BLaER1 treated with 17β-estradiol and CSF1 and Interleukin-3, amounts not matched to agents 10 nM and 100 nM (cell line): Measurements from ENCODE around the gene RCAN2.

ENCODE experiments used
- H3K27ac ChIP-seq, 11 experiments: shearing (Covaris generic); formaldehyde crosslinking; 2 replicates each; pipeline ENCODE4 v1.8.1; 2022
- H3K27me3 ChIP-seq, 11 experiments: shearing (Covaris generic); formaldehyde crosslinking; 2 replicates each; pipeline ENCODE4 v1.8.1; 2022
- H3K36me3 ChIP-seq, 11 experiments: shearing (Covaris generic); formaldehyde crosslinking; 2 replicates each; pipeline ENCODE4 v1.8.1; 2022
- H3K4me1 ChIP-seq, 10 experiments: shearing (Covaris generic); formaldehyde crosslinking; 2 replicates each; pipeline ENCODE4 v1.8.1; 2022
- H3K4me2 ChIP-seq, 11 experiments: shearing (Covaris generic); formaldehyde crosslinking; 2 replicates each; pipeline ENCODE4 v1.8.1; 2022
- H3K4me3 ChIP-seq, 10 experiments: shearing (Covaris generic); formaldehyde crosslinking; 2 replicates each; pipeline ENCODE4 v1.8.1; 2022
- H3K9ac ChIP-seq, 11 experiments: shearing (Covaris generic); formaldehyde crosslinking; 2 replicates each; pipeline ENCODE4 v1.8.1; 2022
- H3K9me3 ChIP-seq, 11 experiments: shearing (Covaris generic); formaldehyde crosslinking; replicated peaks in 1 of 11; 2 replicates each; pipeline ENCODE4 v1.8.1; 2022
- H4K20me1 ChIP-seq, 11 experiments: shearing (Covaris generic); formaldehyde crosslinking; 2 replicates each; pipeline ENCODE4 v1.8.1; 2022
- Cebpa-rat ChIP-seq, 11 experiments: shearing (Covaris generic); IDR thresholded peaks; 2 replicates each; pipeline ENCODE4 v1.8.1; 2022

The RCAN2 gene

GRCh38 chr6:46421939-46422338 is 69.3 kb downstream of the RCAN2 start:
- H4K20me1 ChIP-seq = no peaks in the 10 kb centered on the region
- TF ChIP-seq Cebpa-rat (IDR thresholded peaks at IDR 0.05) = no peak
- no peak overlapping the region for H3K27ac ChIP-seq
- peak overlapping the region in 1 of 11 experiments; percentile 64; a peak in 1 of 22 replicates for H3K4me2 ChIP-seq
- H3K4me3 ChIP-seq = no peak overlapping the region
- H3K36me3 ChIP-seq = no peaks in the 10 kb centered on the region
- H3K27me3 ChIP-seq = no peaks in the 10 kb centered on the region
- H3K9ac ChIP-seq = no peak overlapping the region
- peaks cover 0 to 21% (median 10%) of the 10 kb centered on the region in 10 experiments; a peak in 11 of 20 replicates for H3K4me1 ChIP-seq
- no peaks in the 10 kb centered on the region for H3K9me3 ChIP-seq

- H3K36me3 ChIP-seq = no peaks in the 10 kb centered on the region
- H3K9me3 ChIP-seq = no peaks in the 10 kb centered on the region
- H3K9ac ChIP-seq = no peak overlapping the region
- H3K4me2 ChIP-seq = peak overlapping the region in 8 of 11 experiments; percentile 24 to 64 (median 42); a peak in 13 of 22 replicates
- no peak overlapping the region for H3K27ac ChIP-seq
- no peaks in the 10 kb centered on the region for H4K20me1 ChIP-seq
- H3K27me3 ChIP-seq = no peaks in the 10 kb centered on the region
- peaks cover 0 to 21% (median 10%) of the 10 kb centered on the region in 10 experiments; a peak in 11 of 20 replicates for H3K4me1 ChIP-seq
- no peak overlapping the region for H3K4me3 ChIP-seq
- peak in 6 of 11 experiments; percentile 24 to 78 (median 62); a peak in 8 of 22 replicates for TF ChIP-seq Cebpa-rat (IDR thresholded peaks at IDR 0.05)
Observed at GRCh38 chr6:46420921-46421638, 70.2 kb downstream of the RCAN2 start.

- Histone ChIP-seq H3K4me2 (no peak overlapping the region), H4K20me1 (no peaks in the 10 kb centered on the region), H3K4me3 (no peak overlapping the region), H3K27me3 (no peaks in the 10 kb centered on the region), H3K4me1 (peaks cover 0 to 21% (median 10%) of the 10 kb centered on the region in 10 experiments; a peak in 11 of 20 replicates), H3K9ac (no peak overlapping the region), H3K36me3 (no peaks in the 10 kb centered on the region), H3K27ac (no peak overlapping the region), H3K9me3 (no peaks in the 10 kb centered on the region)
- TF ChIP-seq Cebpa-rat (IDR thresholded peaks at IDR 0.05) = no peak
Observed at GRCh38 chr6:46419576-46420002, 71.7 kb downstream of the RCAN2 start.

- TF ChIP-seq Cebpa-rat (IDR thresholded peaks at IDR 0.05) = no peak
- Histone ChIP-seq H3K4me2 (no peak overlapping the region), H3K36me3 (no peaks in the 10 kb centered on the region), H3K9ac (no peak overlapping the region), H3K4me1 (peaks cover 0 to 18% (median 0%) of the 10 kb centered on the region in 10 experiments; a peak in 4 of 20 replicates), H3K27ac (no peak overlapping the region), H3K27me3 (no peaks in the 10 kb centered on the region), H4K20me1 (no peaks in the 10 kb centered on the region), H3K9me3 (no peaks in the 10 kb centered on the region), H3K4me3 (no peak overlapping the region)
Observed at GRCh38 chr6:46414398-46414797, 76.9 kb downstream of the RCAN2 start.

GRCh38 chr6:46412662-46413061 is 78.6 kb downstream of the RCAN2 start:
- peaks cover 0 to 18% (median 0%) of the 10 kb centered on the region in 10 experiments; a peak in 4 of 20 replicates for H3K4me1 ChIP-seq
- no peaks in the 10 kb centered on the region for H3K9me3 ChIP-seq
- no peak overlapping the region for H3K27ac ChIP-seq
- H3K27me3 ChIP-seq = no peaks in the 10 kb centered on the region
- TF ChIP-seq Cebpa-rat (IDR thresholded peaks at IDR 0.05) = no peak
- H3K36me3 ChIP-seq = no peaks in the 10 kb centered on the region
- no peak overlapping the region for H3K9ac ChIP-seq
- H3K4me3 ChIP-seq = no peak overlapping the region
- no peaks in the 10 kb centered on the region for H4K20me1 ChIP-seq
- peak overlapping the region in 2 of 11 experiments; percentile 39 to 47; a peak in 4 of 22 replicates for H3K4me2 ChIP-seq

GRCh38 chr6:46411456-46412197 is 79.6 kb downstream of the RCAN2 start:
- peaks cover 0 to 18% (median 0%) of the 10 kb centered on the region in 10 experiments; a peak in 4 of 20 replicates for H3K4me1 ChIP-seq
- no peaks in the 10 kb centered on the region for H3K27me3 ChIP-seq
- H3K4me2 ChIP-seq = no peak overlapping the region
- no peak overlapping the region for H3K4me3 ChIP-seq
- H3K9ac ChIP-seq = no peak overlapping the region
- TF ChIP-seq Cebpa-rat (IDR thresholded peaks at IDR 0.05) = no peak
- no peaks in the 10 kb centered on the region for H4K20me1 ChIP-seq
- no peak overlapping the region for H3K27ac ChIP-seq
- H3K9me3 ChIP-seq = no peaks in the 10 kb centered on the region
- H3K36me3 ChIP-seq = no peaks in the 10 kb centered on the region

GRCh38 chr6:46410334-46410953 is 80.8 kb downstream of the RCAN2 start:
- H3K4me3 ChIP-seq = no peak overlapping the region
- no peak overlapping the region for H3K4me2 ChIP-seq
- no peak overlapping the region for H3K9ac ChIP-seq
- H3K27ac ChIP-seq = no peak overlapping the region
- H3K36me3 ChIP-seq = no peaks in the 10 kb centered on the region
- H3K27me3 ChIP-seq = no peaks in the 10 kb centered on the region
- peaks cover 0 to 6% (median 0%) of the 10 kb centered on the region in 11 experiments; a peak in 3 of 22 replicates for H3K9me3 ChIP-seq
- TF ChIP-seq Cebpa-rat (IDR thresholded peaks at IDR 0.05) = no peak
- no peaks in the 10 kb centered on the region for H4K20me1 ChIP-seq
- H3K4me1 ChIP-seq = peaks cover 0 to 18% (median 0%) of the 10 kb centered on the region in 10 experiments; a peak in 4 of 20 replicates

GRCh38 chr6:46407776-46408530 is 83.3 kb downstream of the RCAN2 start:
- H3K36me3 ChIP-seq = no peaks in the 10 kb centered on the region
- H3K27me3 ChIP-seq = no peaks in the 10 kb centered on the region
- H3K4me2 ChIP-seq = no peak overlapping the region
- H3K27ac ChIP-seq = no peak overlapping the region
- H3K4me3 ChIP-seq = no peak overlapping the region
- TF ChIP-seq Cebpa-rat (IDR thresholded peaks at IDR 0.05) = no peak
- peaks cover 0 to 16% (median 0%) of the 10 kb centered on the region in 10 experiments; a peak in 4 of 20 replicates for H3K4me1 ChIP-seq
- H3K9me3 ChIP-seq = peaks cover 0 to 10% (median 0%) of the 10 kb centered on the region in 11 experiments; a peak in 3 of 22 replicates
- no peak overlapping the region for H3K9ac ChIP-seq
- H4K20me1 ChIP-seq = no peaks in the 10 kb centered on the region
